Measurements from ENCODE around the gene RBM14.
"Not testable (repeated sequence)": the region's sequence is repeated elsewhere in the genome, so short reads cannot be mapped to it uniquely, and the experiment has no call there.

Gene RBM14

GRCh38 chr11:66591175-66591574 is 25.3 kb upstream of the RBM14 start:
- Mint-ChIP-seq H3K4me1 (ENCODE audit: low read depth) (peaks cover 33% of the 10 kb centered on the region), H3K27me3 (no peaks in the 10 kb centered on the region), H3K27ac (no peak overlapping the region), H3K4me3 (no peak overlapping the region), H3K9me3 (ENCODE audit: low read depth) (no peaks in the 10 kb centered on the region), H3K36me3 (no peaks in the 10 kb centered on the region)

- Mint-ChIP-seq H3K9me3 (ENCODE audit: low read depth) (no peaks in the 10 kb centered on the region), H3K4me3 (peak within 1 kb of the TSS; percentile 100), H3K36me3 (no peaks in the 10 kb centered on the region), H3K4me1 (ENCODE audit: low read depth) (peaks cover 37% of the 10 kb centered on the region), H3K27ac (peak within 1 kb of the TSS; percentile 99), H3K27me3 (no peaks in the 10 kb centered on the region)
Measured at GRCh38 chr11:66592457-66593302, 23.8 kb upstream of the RBM14 start, which contains the start of the genes CCDC87 and CCS. Gene CCDC87 (minus strand): TSS chr11:66593063. CDS start chr11:66593015, 48 bp downstream. Gene CCS (plus strand): TSS chr11:66593185. CDS start chr11:66593262, 77 bp downstream.

GRCh38 chr11:66593303-66593635 is 23.2 kb upstream of the RBM14 start:
- Mint-ChIP-seq H3K9me3 (ENCODE audit: low read depth) (no peaks in the 10 kb centered on the region), H3K4me1 (ENCODE audit: low read depth) (peaks cover 38% of the 10 kb centered on the region), H3K36me3 (no peaks in the 10 kb centered on the region), H3K27ac (peak overlapping the region; percentile 99), H3K27me3 (no peaks in the 10 kb centered on the region), H3K4me3 (peak overlapping the region; percentile 100)

- Mint-ChIP-seq H3K36me3 (no peaks in the 10 kb centered on the region), H3K27ac (peak overlapping the region; percentile 99), H3K4me3 (peak overlapping the region; percentile 100), H3K27me3 (no peaks in the 10 kb centered on the region), H3K9me3 (ENCODE audit: low read depth) (no peaks in the 10 kb centered on the region), H3K4me1 (ENCODE audit: low read depth) (peaks cover 38% of the 10 kb centered on the region)
Measured at GRCh38 chr11:66593650-66594049, 22.8 kb upstream of the RBM14 start.

GRCh38 chr11:66595245-66595904 is 21.1 kb upstream of the RBM14 start:
- peaks cover 38% of the 10 kb centered on the region for H3K4me1 Mint-ChIP-seq (ENCODE audit: low read depth)
- H3K27me3 Mint-ChIP-seq = no peaks in the 10 kb centered on the region
- peak overlapping the region; percentile 76 for H3K4me3 Mint-ChIP-seq
- no peaks in the 10 kb centered on the region for H3K9me3 Mint-ChIP-seq (ENCODE audit: low read depth)
- no peaks in the 10 kb centered on the region for H3K36me3 Mint-ChIP-seq
- peak overlapping the region; percentile 92 for H3K27ac Mint-ChIP-seq

- no peak overlapping the region for H3K27ac Mint-ChIP-seq
- H3K36me3 Mint-ChIP-seq = no peaks in the 10 kb centered on the region
- no peaks in the 10 kb centered on the region for H3K9me3 Mint-ChIP-seq (ENCODE audit: low read depth)
- H3K27me3 Mint-ChIP-seq = no peaks in the 10 kb centered on the region
- H3K4me1 Mint-ChIP-seq (ENCODE audit: low read depth) = peaks cover 23% of the 10 kb centered on the region
- H3K4me3 Mint-ChIP-seq = no peak overlapping the region
Measured at GRCh38 chr11:66598993-66599392, 17.4 kb upstream of the RBM14 start.

GRCh38 chr11:66600219-66600618 is 16.2 kb upstream of the RBM14 start:
- Mint-ChIP-seq H3K9me3 (ENCODE audit: low read depth) (no peaks in the 10 kb centered on the region), H3K4me1 (ENCODE audit: low read depth) (peaks cover 14% of the 10 kb centered on the region), H3K4me3 (no peak overlapping the region), H3K27me3 (no peaks in the 10 kb centered on the region), H3K36me3 (no peaks in the 10 kb centered on the region), H3K27ac (no peak overlapping the region)

GRCh38 chr11:66600631-66601233 is 15.7 kb upstream of the RBM14 start:
- peaks cover 9% of the 10 kb centered on the region for H3K4me1 Mint-ChIP-seq (ENCODE audit: low read depth)
- H3K27me3 Mint-ChIP-seq = no peaks in the 10 kb centered on the region
- no peaks in the 10 kb centered on the region for H3K9me3 Mint-ChIP-seq (ENCODE audit: low read depth)
- H3K36me3 Mint-ChIP-seq = no peaks in the 10 kb centered on the region
- H3K4me3 Mint-ChIP-seq = no peak overlapping the region
- H3K27ac Mint-ChIP-seq = no peak overlapping the region

GRCh38 chr11:66603072-66603471 is 13.4 kb upstream of the RBM14 start:
- Mint-ChIP-seq H3K4me1 (ENCODE audit: low read depth) (peaks cover under 1% of the 10 kb centered on the region), H3K9me3 (ENCODE audit: low read depth) (no peaks in the 10 kb centered on the region), H3K4me3 (no peak overlapping the region), H3K27me3 (no peaks in the 10 kb centered on the region), H3K27ac (no peak overlapping the region), H3K36me3 (no peaks in the 10 kb centered on the region)

- H3K4me3 Mint-ChIP-seq = no peak overlapping the region
- no peak overlapping the region for H3K27ac Mint-ChIP-seq
- no peaks in the 10 kb centered on the region for H3K27me3 Mint-ChIP-seq
- H3K36me3 Mint-ChIP-seq = no peaks in the 10 kb centered on the region
- no peaks in the 10 kb centered on the region for H3K4me1 Mint-ChIP-seq (ENCODE audit: low read depth)
- no peaks in the 10 kb centered on the region for H3K9me3 Mint-ChIP-seq (ENCODE audit: low read depth)
Measured at GRCh38 chr11:66604155-66604554, 12.3 kb upstream of the RBM14 start.

- H3K9me3 Mint-ChIP-seq (ENCODE audit: low read depth); H3K27me3 Mint-ChIP-seq; H3K4me3 Mint-ChIP-seq; H3K27ac Mint-ChIP-seq; H3K36me3 Mint-ChIP-seq: not testable (repeated sequence)
- H3K4me1 Mint-ChIP-seq (ENCODE audit: low read depth) = peaks cover 11% of the 10 kb centered on the region
Measured at GRCh38 chr11:66606608-66607007, 9.8 kb upstream of the RBM14 start.

GRCh38 chr11:66607126-66607834 is 9.2 kb upstream of the RBM14 start:
- Mint-ChIP-seq H3K27me3 (no peaks in the 10 kb centered on the region), H3K4me3 (no peak overlapping the region), H3K27ac (peak overlapping the region; percentile 41), H3K36me3 (no peaks in the 10 kb centered on the region), H3K9me3 (ENCODE audit: low read depth) (no peaks in the 10 kb centered on the region), H3K4me1 (ENCODE audit: low read depth) (peaks cover 11% of the 10 kb centered on the region)

GRCh38 chr11:66609721-66610617 is 6.5 kb upstream of the RBM14 start:
- no peaks in the 10 kb centered on the region for H3K36me3 Mint-ChIP-seq
- no peaks in the 10 kb centered on the region for H3K9me3 Mint-ChIP-seq (ENCODE audit: low read depth)
- peak overlapping the region; percentile 65 for H3K27ac Mint-ChIP-seq
- no peak overlapping the region for H3K4me3 Mint-ChIP-seq
- no peaks in the 10 kb centered on the region for H3K27me3 Mint-ChIP-seq
- H3K4me1 Mint-ChIP-seq (ENCODE audit: low read depth) = peaks cover 11% of the 10 kb centered on the region

- no peaks in the 10 kb centered on the region for H3K9me3 Mint-ChIP-seq (ENCODE audit: low read depth)
- H3K4me1 Mint-ChIP-seq (ENCODE audit: low read depth) = peaks cover 17% of the 10 kb centered on the region
- H3K4me3 Mint-ChIP-seq = no peak overlapping the region
- no peaks in the 10 kb centered on the region for H3K36me3 Mint-ChIP-seq
- no peak overlapping the region for H3K27ac Mint-ChIP-seq
- no peaks in the 10 kb centered on the region for H3K27me3 Mint-ChIP-seq
Measured at GRCh38 chr11:66612458-66612857, 4.0 kb upstream of the RBM14 start.

Data from activated naive CD8-positive, alpha-beta T cell (primary cell).